ENCODE results near the gene NR2F1-AS1. TPM values are rescaled to one million over a fixed set of nuclear protein-coding genes. Genes with fewer than 3 reads are reported as not detected.

NR2F1-AS1 gene
- total RNA-seq, 2 donors from 2014 or later: 0.69 to 2.4 TPM

DNA sequence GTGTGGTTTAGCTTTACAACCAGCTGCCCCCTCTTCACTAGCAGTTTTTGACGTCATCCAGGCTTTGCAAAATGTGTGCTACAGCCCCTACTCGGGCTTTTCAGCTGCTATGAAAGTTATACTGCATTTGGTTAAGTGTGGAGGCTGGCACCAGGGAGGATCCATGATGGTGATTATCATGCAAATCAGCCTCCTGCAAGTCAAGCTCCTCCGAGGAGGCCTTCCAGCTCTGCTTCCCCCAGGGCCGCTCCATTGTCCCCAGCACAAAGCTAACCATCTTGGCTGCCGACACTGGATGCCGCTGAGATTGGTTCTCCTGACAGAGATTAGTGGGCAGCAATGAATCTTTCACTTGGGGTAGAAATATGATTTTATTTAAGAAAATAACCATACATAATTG is 159.6 kb downstream of the NR2F1-AS1 start:
- H3K36me3 ChIP-seq: no peaks in the 10 kb centered on the region
- TF ChIP-seq, protein P1, sequence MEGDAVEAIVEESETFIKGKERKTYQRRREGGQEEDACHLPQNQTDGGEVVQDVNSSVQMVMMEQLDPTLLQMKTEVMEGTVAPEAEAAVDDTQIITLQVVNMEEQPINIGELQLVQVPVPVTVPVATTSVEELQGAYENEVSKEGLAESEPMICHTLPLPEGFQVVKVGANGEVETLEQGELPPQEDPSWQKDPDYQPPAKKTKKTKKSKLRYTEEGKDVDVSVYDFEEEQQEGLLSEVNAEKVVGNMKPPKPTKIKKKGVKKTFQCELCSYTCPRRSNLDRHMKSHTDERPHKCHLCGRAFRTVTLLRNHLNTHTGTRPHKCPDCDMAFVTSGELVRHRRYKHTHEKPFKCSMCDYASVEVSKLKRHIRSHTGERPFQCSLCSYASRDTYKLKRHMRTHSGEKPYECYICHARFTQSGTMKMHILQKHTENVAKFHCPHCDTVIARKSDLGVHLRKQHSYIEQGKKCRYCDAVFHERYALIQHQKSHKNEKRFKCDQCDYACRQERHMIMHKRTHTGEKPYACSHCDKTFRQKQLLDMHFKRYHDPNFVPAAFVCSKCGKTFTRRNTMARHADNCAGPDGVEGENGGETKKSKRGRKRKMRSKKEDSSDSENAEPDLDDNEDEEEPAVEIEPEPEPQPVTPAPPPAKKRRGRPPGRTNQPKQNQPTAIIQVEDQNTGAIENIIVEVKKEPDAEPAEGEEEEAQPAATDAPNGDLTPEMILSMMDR (IDR thresholded peaks at IDR 0.05): no peak
- no peaks in the 10 kb centered on the region for H3K4me1 ChIP-seq
- H3K27ac ChIP-seq: no peak overlapping the region
- H3K4me3 ChIP-seq: no peak overlapping the region
- H3K9ac ChIP-seq (ENCODE audit: low read depth in 2 of 2, low read length in 2 of 2): no peak overlapping the region
- H3K9me3 ChIP-seq: no peaks in the 10 kb centered on the region
- intact Hi-C loops (cut with DNase I): no loop called here
- no peaks in the 10 kb centered on the region for H3K27me3 ChIP-seq
- no peak for DNase-seq

DNA sequence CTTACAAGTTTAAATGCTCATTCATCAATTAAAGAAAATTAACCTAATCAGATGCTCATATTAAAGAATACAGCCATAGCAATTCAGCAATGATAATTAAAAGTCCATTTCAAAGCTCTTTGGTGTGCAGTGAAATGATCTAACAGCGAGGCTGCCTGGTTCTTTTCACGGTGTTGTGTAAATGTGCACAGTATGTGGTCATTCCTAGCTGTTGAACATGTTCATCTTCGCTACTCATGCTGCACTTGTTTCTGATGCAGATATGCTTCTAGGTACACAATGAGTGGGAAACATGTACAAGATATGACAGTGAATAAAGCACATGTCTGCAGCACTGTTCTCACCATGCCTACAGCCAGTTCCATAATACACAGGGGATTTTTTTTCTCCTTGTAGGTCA is 163.5 kb downstream of the NR2F1-AS1 start:
- Histone ChIP-seq H3K9me3 (no peaks in the 10 kb centered on the region), H3K27ac (no peak overlapping the region), H3K9ac (ENCODE audit: low read depth in 2 of 2, low read length in 2 of 2) (no peak overlapping the region), H3K27me3 (no peaks in the 10 kb centered on the region), H3K4me3 (no peak overlapping the region), H3K36me3 (no peaks in the 10 kb centered on the region), H3K4me1 (no peaks in the 10 kb centered on the region)
- intact Hi-C loops (cut with DNase I): no loop called here
- DNase-seq: no peak
- TF ChIP-seq, protein P1 (IDR thresholded peaks at IDR 0.05): no peak

DNA sequence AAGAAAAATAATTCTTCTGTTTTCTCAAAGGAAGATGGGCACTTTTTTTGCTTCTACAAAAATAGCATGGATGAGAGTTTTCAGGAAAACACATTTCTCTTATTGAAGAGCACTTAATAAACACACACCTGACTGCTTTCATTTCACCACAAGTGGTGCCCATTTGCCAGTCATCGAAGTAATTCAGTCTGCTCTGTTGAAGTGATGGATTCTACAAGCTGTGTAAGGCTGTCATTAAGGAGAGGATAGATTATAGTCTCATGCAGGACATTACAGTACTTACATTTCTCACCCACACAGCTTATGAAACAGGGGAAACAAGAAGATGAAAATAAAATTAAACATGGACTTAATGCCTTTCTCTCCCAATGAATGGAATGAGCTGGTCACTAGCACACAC is 165.2 kb downstream of the NR2F1-AS1 start:
- Histone ChIP-seq H3K27me3 (no peaks in the 10 kb centered on the region), H3K27ac (no peak overlapping the region), H3K36me3 (no peaks in the 10 kb centered on the region), H3K4me1 (no peaks in the 10 kb centered on the region), H3K9me3 (no peaks in the 10 kb centered on the region), H3K9ac (ENCODE audit: low read depth in 2 of 2, low read length in 2 of 2) (no peak overlapping the region), H3K4me3 (no peak overlapping the region)
- TF ChIP-seq, protein P1 (IDR thresholded peaks at IDR 0.05): no peak
- intact Hi-C loops (cut with DNase I): no loop called here
- DNase-seq: no peak

DNA sequence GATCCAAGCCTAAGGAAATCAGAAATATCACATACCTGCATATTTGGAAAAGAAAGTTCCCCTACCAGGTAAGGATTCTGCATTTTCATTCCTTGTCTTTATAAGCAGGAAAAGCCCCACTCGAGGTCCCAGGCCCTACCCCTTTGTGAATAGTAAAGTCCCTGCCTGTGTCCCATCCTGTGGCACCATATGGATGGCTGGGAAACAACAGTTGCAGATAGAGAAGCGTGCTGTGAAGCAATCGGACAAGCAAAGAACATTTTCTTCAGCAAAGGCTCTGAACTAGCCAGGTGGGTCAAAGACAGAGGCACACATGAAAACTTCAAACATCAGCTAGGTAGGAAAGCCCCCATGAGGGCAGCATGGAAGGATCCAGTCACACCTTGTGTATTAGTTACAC is 169.3 kb downstream of the NR2F1-AS1 start:
- Histone ChIP-seq H3K9ac (ENCODE audit: low read depth in 2 of 2, low read length in 2 of 2) (no peak overlapping the region), H3K9me3 (no peaks in the 10 kb centered on the region), H3K4me1 (no peaks in the 10 kb centered on the region), H3K4me3 (no peak overlapping the region), H3K27me3 (no peaks in the 10 kb centered on the region), H3K36me3 (no peaks in the 10 kb centered on the region), H3K27ac (no peak overlapping the region)
- DNase-seq: no peak
- intact Hi-C loops (cut with DNase I): no loop called here
- TF ChIP-seq, protein P1 (IDR thresholded peaks at IDR 0.05): no peak

DNA sequence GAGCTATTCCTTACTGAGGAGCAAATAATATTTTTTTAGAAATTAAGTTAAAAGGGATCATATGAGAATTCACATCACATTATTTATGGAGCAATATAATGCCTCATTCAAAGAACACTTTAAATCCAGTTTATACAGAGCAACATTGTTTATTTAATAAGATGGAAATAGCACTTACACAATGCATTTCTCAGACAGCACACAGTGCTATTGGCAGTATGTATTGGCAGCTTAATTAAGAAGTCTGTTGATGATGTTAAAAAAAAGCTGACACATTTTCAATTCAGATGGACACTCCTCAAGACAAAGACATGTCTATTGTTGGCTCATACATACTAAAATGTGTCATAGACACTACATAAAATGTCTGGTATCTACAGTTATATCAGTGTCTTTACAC is 171.3 kb downstream of the NR2F1-AS1 start:
- no peak for DNase-seq
- Histone ChIP-seq H3K4me1 (no peaks in the 10 kb centered on the region), H3K9ac (ENCODE audit: low read depth in 2 of 2, low read length in 2 of 2) (no peak overlapping the region), H3K36me3 (no peaks in the 10 kb centered on the region), H3K9me3 (no peaks in the 10 kb centered on the region), H3K27ac (no peak overlapping the region), H3K4me3 (no peak overlapping the region), H3K27me3 (no peaks in the 10 kb centered on the region)
- intact Hi-C loops (cut with DNase I): no loop called here
- TF ChIP-seq, protein P1 (IDR thresholded peaks at IDR 0.05): no peak

DNA sequence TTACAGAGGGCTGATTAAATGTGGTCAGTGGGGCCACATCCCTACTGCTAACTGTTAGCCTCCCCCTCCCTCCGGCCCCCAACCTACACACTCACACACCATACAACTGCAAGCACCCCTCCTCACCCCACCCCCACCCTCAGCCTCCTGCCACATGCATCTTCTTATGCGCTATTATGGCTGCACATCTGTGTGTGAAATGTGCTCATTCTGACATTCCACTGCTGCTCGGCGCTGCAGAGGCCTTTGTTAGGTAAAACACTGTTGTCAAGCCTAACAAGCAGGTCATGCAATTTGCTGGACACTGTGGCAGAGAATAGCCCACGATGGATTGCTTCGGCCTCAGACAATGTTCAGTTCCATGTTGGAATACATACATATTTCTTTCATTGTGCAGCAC is 173.6 kb downstream of the NR2F1-AS1 start:
- TF ChIP-seq, protein P1 (IDR thresholded peaks at IDR 0.05): no peak
- intact Hi-C loops (cut with DNase I): no loop called here
- Histone ChIP-seq H3K9ac (ENCODE audit: low read depth in 2 of 2, low read length in 2 of 2) (no peak overlapping the region), H3K36me3 (no peaks in the 10 kb centered on the region), H3K4me1 (no peaks in the 10 kb centered on the region), H3K9me3 (no peaks in the 10 kb centered on the region), H3K27ac (no peak overlapping the region), H3K4me3 (no peak overlapping the region), H3K27me3 (no peaks in the 10 kb centered on the region)
- DNase-seq: no peak

Measured in colonic mucosa (tissue), 4 donors.